B cell (primary cell): ENCODE measurements around the gene LIX1. TPM values are rescaled to one million over a fixed set of nuclear protein-coding genes. Genes with fewer than 3 reads are reported as not detected.

ENCODE experiments used
- ATAC-seq: fragments of 200-7000 bp; cut with Tn5 transposase; one replicate; pipeline ENCODE4 v1.10.0; 2021; ENCODE audit warnings: low read depth, mild to moderate bottlenecking, moderate number of reproducible peaks, moderate library complexity
- CTCF ChIA-PET: fragments of 350-600 bp; sonication (Branson Sonifier 250); formaldehyde crosslinking; loops from one replicate; lab custom pipeline; 2021; ENCODE audit warnings: antibody characterized with exemption, inconsistent platforms; lab: Charles Lee
- POLR2A ChIA-PET: fragments of 350-600 bp; sonication (Branson Sonifier 250); formaldehyde crosslinking; loops from one replicate; lab custom pipeline; 2021; ENCODE audit warnings: antibody characterized with exemption; lab: Charles Lee
- DNase-seq: peaks from one replicate; pipeline ENCODE4 v3.0.0; 2013
- H2AFZ ChIP-seq: 2 replicates; pipeline ENCODE4 v1.6.1; 2012; ENCODE audit warnings: mild to moderate bottlenecking, low read depth, low read length; ENCODE audit not compliant: insufficient read depth, poor library complexity, severe bottlenecking
- H3K27ac ChIP-seq, 2 donors: 1 replicate in 1 of 2; 2 replicates in 1 of 2; pipeline ENCODE4 v1.5.1; 2012 to 2013; ENCODE audit warnings: low read length in 2 of 2, mild to moderate bottlenecking in 2 of 2, moderate library complexity in 1 of 2
- H3K27me3 ChIP-seq, 4 experiments: fragments of 200-600 bp in 1 of 4; sonication (generic) in 1 of 4; replicated peaks in 1 of 4; 1 replicate in 2 of 4; 2 replicates in 2 of 4; pipeline versions ENCODE4 v1.6.1 to v1.7.0; 2013 to 2016; ENCODE audit warnings: low read length in 3 of 4, mild to moderate bottlenecking in 2 of 4, mixed read lengths in 1 of 4, moderate library complexity in 1 of 4; ENCODE audit not compliant: insufficient read depth in 4 of 4, control insufficient read depth in 3 of 4; ENCODE audit errors: control extremely low read depth in 1 of 4
- H3K36me3 ChIP-seq, 2 experiments: replicated peaks in 1 of 2; 1 replicate in 1 of 2; 2 replicates in 1 of 2; pipeline versions ENCODE4 v1.6.1 to v1.7.1; 2013; ENCODE audit warnings: low read length in 1 of 2; ENCODE audit not compliant: insufficient read depth in 2 of 2, control insufficient read depth in 1 of 2; ENCODE audit errors: control extremely low read depth in 1 of 2, extremely low read depth in 1 of 2
- H3K4me1 ChIP-seq, 2 donors: fragments of 200-600 bp in 1 of 2; sonication (generic) in 1 of 2; 1 replicate in 1 of 2; 2 replicates in 1 of 2; pipeline versions ENCODE4 v1.5.1 to v1.6.1; 2013 to 2017; ENCODE audit warnings: low read length in 2 of 2; ENCODE audit not compliant: control insufficient read depth in 2 of 2, insufficient read depth in 2 of 2
- H3K4me2 ChIP-seq: replicated peaks from 2 replicates; pipeline ENCODE3; 2012; ENCODE audit warnings: mild to moderate bottlenecking, low read depth, low read length; ENCODE audit not compliant: poor library complexity, severe bottlenecking
- H3K4me3 ChIP-seq, 5 experiments: fragments of 200-600 bp in 1 of 5; sonication (generic) in 1 of 5; 1 replicate in 3 of 5; 2 replicates in 2 of 5; pipeline versions ENCODE4 v1.5.1 to v1.7.0; 2011 to 2016; ENCODE audit warnings: low read length in 4 of 5, mild to moderate bottlenecking in 4 of 5, low read depth in 2 of 5, control low read depth in 1 of 5, moderate library complexity in 1 of 5; ENCODE audit not compliant: insufficient read depth in 1 of 5; ENCODE audit errors: control extremely low read depth in 1 of 5, extremely low read depth in 1 of 5
- H3K79me2 ChIP-seq: fragments of 200-600 bp; sonication (generic); one replicate; pipeline ENCODE4 v1.6.0; 2016; ENCODE audit warnings: low read length; ENCODE audit not compliant: control insufficient read depth, insufficient read depth
- H3K9ac ChIP-seq: fragments of 200-600 bp; sonication (generic); 2 replicates; pipeline ENCODE4 v1.6.1; 2017; ENCODE audit warnings: mild to moderate bottlenecking, low read length, moderate library complexity
- H3K9me3 ChIP-seq, 3 donors: one replicate each; pipeline versions ENCODE4 v1.6.1 to v1.7.1; 2013; ENCODE audit warnings: low read length in 2 of 3; ENCODE audit not compliant: control insufficient read depth in 2 of 3, insufficient read depth in 1 of 3; ENCODE audit errors: control extremely low read depth in 1 of 3
- H4K20me1 ChIP-seq: 2 replicates; pipeline ENCODE4 v1.6.0; 2012; ENCODE audit warnings: mild to moderate bottlenecking, low read length; ENCODE audit not compliant: insufficient read depth, control insufficient read depth, poor library complexity, severe bottlenecking
- H3K27ac Mint-ChIP-seq: one replicate; pipeline ENCODE4 v1.8.0; 2021; ENCODE audit warnings: mixed read lengths
- H3K27me3 Mint-ChIP-seq: one replicate; pipeline ENCODE4 v1.8.0; 2021; ENCODE audit warnings: mixed read lengths
- H3K4me1 Mint-ChIP-seq: one replicate; pipeline ENCODE4 v1.8.0; 2021; ENCODE audit warnings: mixed read lengths
- H3K4me3 Mint-ChIP-seq: one replicate; pipeline ENCODE4 v1.8.0; 2021; ENCODE audit warnings: mixed read lengths
- H3K9me3 Mint-ChIP-seq: one replicate; pipeline ENCODE4 v1.8.0; 2022; ENCODE audit warnings: mixed read lengths; ENCODE audit not compliant: insufficient read depth
- EZH2 ChIP-seq: IDR thresholded peaks from 2 replicates; pipeline ENCODE4 v1.6.1; 2012; ENCODE audit warnings: borderline replicate concordance, low read depth, mild to moderate bottlenecking, moderate library complexity, low read length; ENCODE audit not compliant: insufficient read depth, poor library complexity, severe bottlenecking
- WGBS: methylation state at CpG from one replicate; pipeline ENCODE4 v1.1.5; 2013; ENCODE audit warnings: missing lambda C conversion rate; ENCODE audit not compliant: insufficient coverage; 5-methylcytosine and 5-hydroxymethylcytosine counted together
- intact Hi-C: fragments of 100-400 bp; cut with micrococcal nuclease; formaldehyde crosslinking; loops from one replicate; pipeline ENCODE4 v1.10.0; 2022
- polyA plus RNA-seq: library from polyadenylated mRNA; depleted of rRNA; stranded (reverse); fragments of >200 nt; gene quantifications from 2 replicates; pipeline ENCODE4 v1.2.3, GENCODE V29; 2012
- total RNA-seq, 2 donors: library from RNA; stranded (reverse); fragments of 120-200 nt in 1 of 2; gene quantifications; 1 replicate in 1 of 2; 2 replicates in 1 of 2; pipeline versions ENCODE4 v1.2.3 to v1.2.4, GENCODE V29; 2013 to 2022
- TF ChIP-seq, protein P1 (sequence below): fragments of 200-600 bp; IDR thresholded peaks from one replicate; pipeline ENCODE4 v1.8.0; 2022; ENCODE audit warnings: antibody characterized with exemption, mild to moderate bottlenecking

LIX1 gene
- total and polyA plus RNA-seq, 2 donors (not counting 1 experiment from before 2014, with no cell fraction given): not detected

DNA sequence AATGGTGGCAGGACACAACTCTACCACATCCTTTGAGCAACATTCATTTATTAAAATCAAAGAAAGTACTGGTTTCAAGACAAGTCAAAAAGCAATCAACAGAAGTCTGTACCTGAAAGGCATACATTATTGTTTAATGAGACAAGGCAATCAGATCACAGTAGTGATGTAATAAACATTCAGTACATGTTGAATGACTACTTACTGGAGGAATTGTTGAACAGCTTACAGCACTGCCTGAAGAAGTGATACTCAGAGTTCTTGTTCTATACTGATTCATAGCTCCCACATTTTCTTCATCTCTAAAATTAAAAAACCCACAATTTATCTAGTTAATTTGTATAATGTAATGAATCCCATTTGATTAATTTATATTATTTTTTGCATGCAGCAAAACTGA, 22.4 kb upstream of the LIX1 start:
- H3K27ac Mint-ChIP-seq: no peak overlapping the region
- H3K79me2 ChIP-seq: peaks cover 8% of the 10 kb centered on the region
- no peak overlapping the region for H3K27ac ChIP-seq
- CTCF ChIA-PET: interaction anchor here (1.0 to 13.7 kb wide), 10 partner anchors 16 to 418 kb away, joined by 3 to 288 read pairs (median 6); partner anchors contain the start of genes ERAP1 and ERAP2
- H3K27me3 Mint-ChIP-seq: no peaks in the 10 kb centered on the region
- no peak overlapping the region for H3K4me2 ChIP-seq
- ATAC-seq (no peak), DNase-seq (no peak)
- no peaks in the 10 kb centered on the region for H3K9me3 ChIP-seq
- no peak overlapping the region for H3K4me3 Mint-ChIP-seq
- H3K36me3 ChIP-seq: peaks cover 16 to 31% of the 10 kb centered on the region in 2 experiments
- H4K20me1 ChIP-seq: no peaks in the 10 kb centered on the region
- intact Hi-C loops: loop anchor here (5.0 kb wide), 1 partner anchor 228 kb away; the partner anchor contains the start of gene LNPEP
- POLR2A ChIA-PET: interaction anchor here (0.7 kb wide), 1 partner anchor 412 kb away, joined by 3 read pairs; no protein-coding TSS in a partner anchor
- H3K4me1 ChIP-seq: peaks cover 10% of the 10 kb centered on the region in 2 donors
- no peaks in the 10 kb centered on the region for H3K27me3 ChIP-seq
- no peaks in the 10 kb centered on the region for H3K9me3 Mint-ChIP-seq
- no peak overlapping the region for H3K4me3 ChIP-seq
- TF ChIP-seq, protein P1, sequence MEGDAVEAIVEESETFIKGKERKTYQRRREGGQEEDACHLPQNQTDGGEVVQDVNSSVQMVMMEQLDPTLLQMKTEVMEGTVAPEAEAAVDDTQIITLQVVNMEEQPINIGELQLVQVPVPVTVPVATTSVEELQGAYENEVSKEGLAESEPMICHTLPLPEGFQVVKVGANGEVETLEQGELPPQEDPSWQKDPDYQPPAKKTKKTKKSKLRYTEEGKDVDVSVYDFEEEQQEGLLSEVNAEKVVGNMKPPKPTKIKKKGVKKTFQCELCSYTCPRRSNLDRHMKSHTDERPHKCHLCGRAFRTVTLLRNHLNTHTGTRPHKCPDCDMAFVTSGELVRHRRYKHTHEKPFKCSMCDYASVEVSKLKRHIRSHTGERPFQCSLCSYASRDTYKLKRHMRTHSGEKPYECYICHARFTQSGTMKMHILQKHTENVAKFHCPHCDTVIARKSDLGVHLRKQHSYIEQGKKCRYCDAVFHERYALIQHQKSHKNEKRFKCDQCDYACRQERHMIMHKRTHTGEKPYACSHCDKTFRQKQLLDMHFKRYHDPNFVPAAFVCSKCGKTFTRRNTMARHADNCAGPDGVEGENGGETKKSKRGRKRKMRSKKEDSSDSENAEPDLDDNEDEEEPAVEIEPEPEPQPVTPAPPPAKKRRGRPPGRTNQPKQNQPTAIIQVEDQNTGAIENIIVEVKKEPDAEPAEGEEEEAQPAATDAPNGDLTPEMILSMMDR: no peak
- TF ChIP-seq EZH2: no peak
- H2AFZ ChIP-seq: no peak overlapping the region
- peaks cover 9% of the 10 kb centered on the region for H3K4me1 Mint-ChIP-seq
- H3K9ac ChIP-seq: no peak overlapping the region

DNA sequence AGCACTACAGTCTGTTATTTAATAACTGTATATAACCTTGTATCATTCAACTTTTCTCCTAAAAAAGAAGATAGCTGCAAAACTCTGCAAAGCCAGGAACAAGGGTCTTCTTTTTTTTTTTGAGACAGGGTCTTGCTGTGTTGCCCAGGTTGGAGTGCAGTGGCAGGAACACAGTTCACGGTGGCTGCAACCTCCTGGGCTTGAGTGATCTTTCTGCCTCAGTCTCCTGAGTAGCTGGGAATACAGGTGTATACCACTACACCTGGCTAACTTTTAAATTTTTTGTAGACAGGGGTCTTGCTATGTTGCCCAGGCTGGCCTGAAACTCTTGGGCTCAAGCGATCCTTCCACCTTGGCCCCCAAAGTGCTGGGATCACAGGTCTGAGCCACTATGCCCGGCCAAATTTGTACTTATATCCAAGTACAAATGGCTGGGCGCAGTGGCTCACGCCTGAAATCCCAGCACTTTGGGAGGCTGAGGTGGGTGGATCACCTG, 21.4 kb upstream of the LIX1 start:
- H3K4me1 Mint-ChIP-seq: peaks cover 9% of the 10 kb centered on the region
- POLR2A ChIA-PET: interaction anchor here (0.7 kb wide), 1 partner anchor 411 kb away, joined by 3 read pairs; no protein-coding TSS in a partner anchor
- H3K4me1 ChIP-seq: peaks cover 10% of the 10 kb centered on the region in 2 donors
- H3K36me3 ChIP-seq: peaks cover 13 to 34% of the 10 kb centered on the region in 2 experiments
- no peak overlapping the region for H3K4me3 ChIP-seq
- no CpG with 5 or more reads among the region's 5 CpGs for WGBS
- H3K27ac ChIP-seq: no peak overlapping the region
- ATAC-seq (no peak), DNase-seq (no peak)
- H3K27me3 Mint-ChIP-seq: no peaks in the 10 kb centered on the region
- H3K9me3 ChIP-seq: peaks cover 0 to 1% (median 0%) of the 10 kb centered on the region in 3 donors
- intact Hi-C loops: loop anchor here (2.0 to 5.0 kb wide), 3 partner anchors 19 to 551 kb away; partner anchors contain the start of genes LNPEP and RIOK2
- no peak overlapping the region for H3K4me3 Mint-ChIP-seq
- CTCF ChIA-PET: interaction anchor here (0.6 to 13.7 kb wide), 19 partner anchors 9 to 1802 kb away, joined by 3 to 288 read pairs (median 4); partner anchors contain the start of genes ERAP1, ERAP2 and LIX1
- TF ChIP-seq, protein P1: no peak
- no peak for TF ChIP-seq EZH2
- no peak overlapping the region for H2AFZ ChIP-seq
- H4K20me1 ChIP-seq: no peaks in the 10 kb centered on the region
- H3K27me3 ChIP-seq: no peaks in the 10 kb centered on the region
- no peak overlapping the region for H3K4me2 ChIP-seq
- no peaks in the 10 kb centered on the region for H3K9me3 Mint-ChIP-seq
- no peak overlapping the region for H3K9ac ChIP-seq
- H3K79me2 ChIP-seq: peaks cover 8% of the 10 kb centered on the region
- no peak overlapping the region for H3K27ac Mint-ChIP-seq
